ENCODE measurements around the gene C11orf87.

The C11orf87 gene
- 0 to 0.25 (median 0) reads per million in 18 experiments for total RNA-seq

DNA sequence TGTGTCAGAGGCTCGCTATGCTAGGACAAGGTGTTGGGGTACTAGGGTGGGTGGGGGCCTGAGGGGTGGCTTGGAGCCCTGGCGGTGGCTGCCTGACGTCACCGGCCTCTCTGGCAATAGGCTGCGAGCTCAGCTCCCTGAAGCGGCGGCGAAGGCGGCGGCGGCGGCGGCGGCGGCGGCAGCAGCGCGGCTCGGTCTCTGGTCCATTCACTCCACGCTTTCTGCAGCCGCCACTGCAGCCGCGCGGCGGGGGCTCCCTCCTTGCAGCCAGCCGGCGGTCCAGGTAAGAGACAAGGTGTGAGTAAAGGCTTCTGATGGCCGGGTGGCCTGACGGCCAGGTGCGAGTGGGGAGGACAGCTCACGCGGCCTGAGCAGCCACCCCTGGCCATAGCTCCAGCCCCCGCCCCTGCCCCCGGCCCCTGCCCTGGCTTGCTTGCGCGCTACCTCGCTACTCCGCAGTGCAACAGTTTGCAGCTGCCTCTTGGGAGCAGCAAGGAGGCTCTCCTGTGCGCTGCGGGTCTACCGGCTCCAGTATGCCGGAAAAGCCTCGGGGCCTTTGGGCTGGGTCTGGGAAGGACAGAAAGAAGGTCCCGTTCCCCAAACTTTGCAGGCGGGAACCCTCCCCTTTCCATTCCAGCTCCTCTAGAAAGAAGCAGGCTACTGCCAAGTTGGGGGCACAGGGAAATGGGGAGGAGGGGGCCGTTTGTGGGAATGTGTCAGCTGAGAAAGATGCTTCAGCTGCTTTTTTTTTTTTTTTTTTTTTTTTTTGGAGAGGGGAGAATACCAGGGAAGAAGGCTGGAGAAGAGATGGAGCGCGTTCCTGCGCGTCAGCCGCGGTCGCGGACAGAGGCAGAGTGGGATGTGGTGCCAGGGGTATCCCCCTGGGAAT is at the start of gene C11orf87:
Gene C11orf87 (plus strand): TSS at position 210 of the 889 bp plus-strand sequence. CDS start 1,444 bp downstream, outside the sequence.
- DNase-seq, result no peak

GRCh38 chr11:109374032-109374431 is 48.0 kb upstream of the C11orf87 start:
- no peak for DNase-seq

- DNase-seq, result no peak
Observed at GRCh38 chr11:109374441-109374840, 47.5 kb upstream of the C11orf87 start.

GRCh38 chr11:109377039-109377742 is 44.8 kb upstream of the C11orf87 start:
- DNase-seq, result no peak

DNA sequence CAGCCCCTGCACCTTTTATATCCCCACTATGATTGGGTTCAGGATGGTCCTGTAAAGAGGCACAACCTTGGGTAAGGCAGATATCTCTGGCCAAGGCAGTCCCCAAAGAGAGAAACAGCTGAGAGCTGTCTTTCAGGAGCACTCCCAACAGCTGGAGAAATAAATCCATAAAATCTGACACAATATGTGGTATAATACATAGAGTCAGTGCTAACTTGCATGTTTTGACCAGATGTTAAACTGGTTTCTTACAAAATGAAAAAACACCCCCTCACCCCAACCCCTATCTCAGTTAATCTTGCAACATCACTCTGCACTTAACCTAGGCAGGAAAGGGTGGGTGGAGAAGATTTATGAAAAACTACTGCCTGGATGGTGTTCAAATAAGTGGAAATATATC is 44.0 kb upstream of the C11orf87 start:
- no peak for DNase-seq

- no peak for DNase-seq
Observed at GRCh38 chr11:109383306-109383705, 38.7 kb upstream of the C11orf87 start.

- no peak for DNase-seq
Observed at GRCh38 chr11:109384873-109385272, 37.1 kb upstream of the C11orf87 start.

DNA sequence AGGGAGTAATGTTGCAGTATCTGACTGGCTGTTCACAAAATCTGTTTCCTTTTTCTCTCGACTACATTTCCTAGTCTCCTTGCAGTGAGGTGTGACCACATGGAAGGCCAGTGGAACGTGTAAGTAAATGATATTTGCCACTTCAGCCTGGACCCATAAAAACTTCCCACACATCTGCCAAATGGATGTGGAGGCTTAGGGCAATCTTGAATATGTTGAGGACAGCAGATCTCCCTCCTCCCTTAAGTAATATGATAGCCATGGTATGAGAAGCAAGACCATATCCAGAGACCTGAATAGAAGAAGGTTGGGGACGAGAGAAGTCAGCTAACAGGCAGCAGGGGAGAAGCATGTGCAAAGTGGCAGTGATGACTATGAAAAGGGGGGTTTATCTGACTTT is 33.0 kb upstream of the C11orf87 start:
- DNase-seq, result no peak

DNA sequence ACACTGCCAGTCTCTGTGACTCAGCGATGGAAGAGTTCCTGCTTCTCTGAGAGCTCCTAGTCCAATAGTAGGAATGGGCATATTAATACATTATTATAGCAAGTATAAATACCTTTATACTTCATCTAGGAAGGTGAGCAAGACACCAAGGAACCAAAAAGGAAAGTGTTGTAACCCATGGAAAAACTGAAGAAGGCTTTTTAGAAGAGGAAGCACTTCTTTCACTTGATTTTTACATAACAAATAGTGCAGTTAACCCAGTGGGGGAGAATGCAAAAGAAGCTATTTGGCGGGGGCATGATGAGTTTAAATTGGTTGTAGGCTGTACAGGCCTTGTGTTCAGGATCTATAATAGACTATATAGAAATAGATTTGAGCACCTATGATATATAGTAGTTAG is 31.2 kb upstream of the C11orf87 start:
- DNase-seq, result no peak

DNA sequence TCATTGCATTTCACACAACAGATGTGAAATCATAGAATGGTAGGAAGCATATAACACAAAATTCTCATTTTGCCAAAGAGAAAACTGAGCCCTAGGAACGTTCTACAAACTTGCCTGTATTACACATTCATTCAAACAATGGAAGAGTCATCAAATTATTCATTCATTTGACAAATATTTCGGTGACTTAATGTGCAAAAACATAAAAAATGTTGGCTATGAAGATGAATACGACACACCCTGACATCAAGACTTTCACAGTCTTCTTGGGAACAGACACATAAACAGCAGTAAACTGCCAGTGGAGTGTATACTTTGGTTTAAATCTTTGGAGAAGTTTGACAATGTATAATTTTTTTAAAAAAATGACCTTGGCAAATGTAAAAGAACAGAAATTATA is 20.4 kb upstream of the C11orf87 start:
- no peak for DNase-seq

GRCh38 chr11:109405671-109406070 is 16.3 kb upstream of the C11orf87 start:
- DNase-seq, result no peak

- DNase-seq, result no peak
Observed at GRCh38 chr11:109416601-109417000, 5.4 kb upstream of the C11orf87 start.

GRCh38 chr11:109422870-109423465 is 978 bp downstream of the C11orf87 start:
- no peak for DNase-seq

GRCh38 chr11:109423466-109424190 is 1.6 kb downstream of the C11orf87 start:
- no peak for DNase-seq

DNA sequence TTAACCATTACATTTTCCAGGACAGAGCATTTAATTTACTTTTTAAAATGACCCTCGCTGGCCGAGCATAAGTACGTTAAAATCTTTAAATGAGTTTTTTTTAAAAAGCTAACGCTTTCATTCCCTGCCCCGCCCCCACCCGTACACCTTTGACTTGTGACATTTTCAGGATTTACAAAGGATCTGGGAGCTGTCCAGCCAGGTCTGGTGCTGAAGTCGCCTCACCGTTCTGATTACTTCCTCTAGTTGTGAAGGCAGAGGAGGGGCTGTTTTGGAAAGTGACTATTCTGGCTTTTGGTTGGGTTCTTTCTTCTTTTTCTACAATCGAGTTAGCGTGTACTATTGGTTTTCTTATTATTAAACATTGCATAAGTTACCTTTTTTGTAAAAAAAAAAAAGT is 2.9 kb downstream of the C11orf87 start:
- no peak for DNase-seq

GRCh38 chr11:109425554-109425953 is 3.6 kb downstream of the C11orf87 start:
- DNase-seq, result no peak

DNA sequence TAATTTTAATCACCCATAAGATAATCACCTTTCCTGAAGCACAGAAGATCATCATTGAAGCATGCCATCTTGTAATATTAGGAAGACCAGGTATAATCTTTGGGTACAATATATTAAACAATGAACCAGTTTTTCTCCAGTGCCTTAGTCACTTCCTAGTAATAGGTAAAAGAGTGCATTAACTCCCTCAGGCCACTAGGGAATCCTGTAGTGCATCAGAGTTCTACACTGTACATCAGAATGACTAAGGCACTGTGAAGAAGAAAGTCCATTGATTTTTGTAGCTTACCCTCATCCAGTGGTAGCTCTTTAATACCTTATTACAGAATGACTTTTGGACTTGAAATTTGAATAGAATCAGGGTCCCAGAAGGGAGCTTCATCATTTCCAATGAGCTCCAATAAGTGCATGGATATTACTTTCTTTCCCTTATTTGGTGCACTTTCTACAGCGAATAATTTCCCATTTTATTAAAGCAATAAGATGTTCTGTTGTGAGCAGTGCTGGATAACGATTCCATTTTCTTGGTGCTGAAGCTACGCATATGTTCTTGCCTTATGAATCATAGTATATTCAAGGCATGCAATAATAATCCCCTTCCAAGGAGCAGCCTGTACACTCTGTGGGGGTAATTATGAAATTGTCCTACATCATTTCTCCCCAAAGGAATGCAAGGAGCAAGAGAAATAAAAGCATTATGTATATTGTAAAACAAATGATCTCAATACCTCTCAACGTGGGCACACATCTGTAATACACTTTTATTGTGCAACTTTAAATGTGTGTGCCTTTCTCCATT is 4.7 kb downstream of the C11orf87 start:
- DNase-seq, result no peak

DNA sequence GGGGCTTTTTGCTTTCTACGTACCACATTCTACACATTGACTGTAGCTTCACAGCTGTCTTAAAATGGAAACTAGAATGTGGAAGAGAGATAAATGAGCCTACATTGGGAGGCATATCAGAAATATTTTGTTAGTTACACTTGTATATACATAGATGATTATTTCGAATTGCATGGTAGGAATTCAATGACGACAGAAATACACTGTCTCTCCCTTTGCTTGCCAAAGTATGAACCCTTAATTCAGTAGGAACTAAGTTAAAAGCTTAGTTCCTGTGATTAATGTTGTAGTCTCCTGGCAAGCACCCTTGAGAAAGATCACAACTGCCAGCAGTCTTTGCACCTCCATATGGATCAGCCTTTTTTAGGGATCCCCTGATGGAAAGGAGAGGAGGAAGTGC is 10.1 kb downstream of the C11orf87 start:
- DNase-seq, result no peak

DNA sequence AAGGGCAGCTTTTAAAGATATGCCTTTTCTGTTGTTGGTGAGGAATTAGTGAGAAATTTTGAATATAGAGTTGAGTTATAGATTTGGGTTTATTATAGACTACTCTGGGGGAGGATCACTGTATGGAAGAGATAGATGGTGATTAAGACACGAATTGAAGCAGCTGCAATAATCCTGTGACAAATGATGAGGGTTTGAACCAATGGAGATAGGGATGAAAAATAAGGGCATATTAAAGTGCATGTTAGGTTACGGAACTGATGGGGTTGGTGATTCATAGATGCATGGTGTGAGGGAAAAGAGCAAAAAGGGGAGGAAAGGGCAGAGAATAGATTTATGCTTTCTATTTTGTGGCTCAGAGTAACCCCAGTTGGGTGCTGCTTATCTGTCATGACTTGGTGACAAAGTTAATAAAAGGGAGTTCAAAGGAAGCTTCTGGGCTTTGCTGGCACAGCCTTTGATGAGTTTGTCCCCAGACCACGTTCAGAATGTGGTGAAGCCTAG is 11.8 kb downstream of the C11orf87 start:
- DNase-seq, result no peak

- no peak for DNase-seq
Observed at GRCh38 chr11:109435121-109435742, 13.2 kb downstream of the C11orf87 start.

DNA sequence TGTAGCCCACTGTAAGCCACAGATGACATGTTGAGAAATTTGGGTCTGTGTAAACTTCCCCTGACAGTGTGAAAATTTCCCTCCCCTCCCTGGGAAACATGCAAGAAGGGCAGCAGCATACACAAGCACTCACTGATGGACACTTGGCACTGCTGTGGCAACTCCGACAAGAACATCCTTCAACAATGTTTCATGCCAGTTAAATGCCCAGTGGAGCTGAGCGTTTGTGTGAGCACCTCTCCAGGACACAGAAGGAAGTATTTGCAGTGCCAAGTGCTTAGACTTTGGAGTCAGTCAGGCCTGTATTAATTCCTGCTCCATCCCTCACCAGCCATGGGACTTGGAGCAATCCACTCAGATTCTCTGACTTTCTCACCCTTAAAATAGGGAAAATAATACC is 17.7 kb downstream of the C11orf87 start:
- no peak for DNase-seq

Measured in inflammatory macrophage (primary cell).